Measurements from ENCODE around the gene LONRF2.

Gene LONRF2

GRCh38 chr2:100301881-100302584, 20.3 kb downstream of the LONRF2 start:
- no peak for DNase-seq (ENCODE audit: low read depth, low spot score)

GRCh38 chr2:100299548-100299947, 22.8 kb downstream of the LONRF2 start:
- DNase-seq (ENCODE audit: low read depth, low spot score): no peak

GRCh38 chr2:100297511-100297910, 24.8 kb downstream of the LONRF2 start:
- no peak for DNase-seq (ENCODE audit: low read depth, low spot score)

- DNase-seq (ENCODE audit: low read depth, low spot score): no peak
Measured at GRCh38 chr2:100294162-100294497, 28.2 kb downstream of the LONRF2 start.

GRCh38 chr2:100293341-100294161, 28.8 kb downstream of the LONRF2 start:
- no peak for DNase-seq (ENCODE audit: low read depth, low spot score)

GRCh38 chr2:100292022-100292580, 30.2 kb downstream of the LONRF2 start:
- DNase-seq (ENCODE audit: low read depth, low spot score): no peak

GRCh38 chr2:100291152-100291970, 30.9 kb downstream of the LONRF2 start:
- no peak for DNase-seq (ENCODE audit: low read depth, low spot score)

- no peak for DNase-seq (ENCODE audit: low read depth, low spot score)
Measured at GRCh38 chr2:100290718-100291151, 31.6 kb downstream of the LONRF2 start.

GRCh38 chr2:100289020-100289419, 33.3 kb downstream of the LONRF2 start:
- DNase-seq (ENCODE audit: low read depth, low spot score): no peak

- no peak for DNase-seq (ENCODE audit: low read depth, low spot score)
Measured at GRCh38 chr2:100286318-100286717, 36.0 kb downstream of the LONRF2 start.

- DNase-seq (ENCODE audit: low read depth, low spot score): no peak
Measured at GRCh38 chr2:100285691-100286090, 36.6 kb downstream of the LONRF2 start.

- no peak for DNase-seq (ENCODE audit: low read depth, low spot score)
Measured at GRCh38 chr2:100285011-100285410, 37.3 kb downstream of the LONRF2 start.

- no peak for DNase-seq (ENCODE audit: low read depth, low spot score)
Measured at GRCh38 chr2:100283724-100284501, 38.4 kb downstream of the LONRF2 start.

- no peak for DNase-seq (ENCODE audit: low read depth, low spot score)
Measured at GRCh38 chr2:100281521-100282438, 40.5 kb downstream of the LONRF2 start.

GRCh38 chr2:100279586-100280534, 42.4 kb downstream of the LONRF2 start:
- no peak for DNase-seq (ENCODE audit: low read depth, low spot score)

- no peak for DNase-seq (ENCODE audit: low read depth, low spot score)
Measured at GRCh38 chr2:100278986-100279385, 43.3 kb downstream of the LONRF2 start.

GRCh38 chr2:100278501-100278900, 43.8 kb downstream of the LONRF2 start:
- DNase-seq (ENCODE audit: low read depth, low spot score): no peak

GRCh38 chr2:100277540-100278207, 44.6 kb downstream of the LONRF2 start:
- DNase-seq (ENCODE audit: low read depth, low spot score): no peak

Measured in iPS DF 19.7 (cell line).